GM18951 (cell line): ENCODE data around the gene PIP4K2A.

Source experiments
- POLR2A ChIP-seq: IDR thresholded peaks from 4 replicates; pipeline ENCODE4 v1.6.1; 2011; ENCODE audit warnings: mild to moderate bottlenecking; ENCODE audit not compliant: insufficient read length, insufficient read depth; ENCODE audit errors: extremely low read depth
- in situ Hi-C: fragments of 300-500 bp; cut with MboI; formaldehyde crosslinking; loops from one replicate; pipeline ENCODE4 v1.12.0; 2022; ENCODE audit warnings: low sequenced_read_pairs, mixed read lengths, inconsistent platforms; ENCODE audit not compliant: unreplicated experiment

PIP4K2A gene

DNA sequence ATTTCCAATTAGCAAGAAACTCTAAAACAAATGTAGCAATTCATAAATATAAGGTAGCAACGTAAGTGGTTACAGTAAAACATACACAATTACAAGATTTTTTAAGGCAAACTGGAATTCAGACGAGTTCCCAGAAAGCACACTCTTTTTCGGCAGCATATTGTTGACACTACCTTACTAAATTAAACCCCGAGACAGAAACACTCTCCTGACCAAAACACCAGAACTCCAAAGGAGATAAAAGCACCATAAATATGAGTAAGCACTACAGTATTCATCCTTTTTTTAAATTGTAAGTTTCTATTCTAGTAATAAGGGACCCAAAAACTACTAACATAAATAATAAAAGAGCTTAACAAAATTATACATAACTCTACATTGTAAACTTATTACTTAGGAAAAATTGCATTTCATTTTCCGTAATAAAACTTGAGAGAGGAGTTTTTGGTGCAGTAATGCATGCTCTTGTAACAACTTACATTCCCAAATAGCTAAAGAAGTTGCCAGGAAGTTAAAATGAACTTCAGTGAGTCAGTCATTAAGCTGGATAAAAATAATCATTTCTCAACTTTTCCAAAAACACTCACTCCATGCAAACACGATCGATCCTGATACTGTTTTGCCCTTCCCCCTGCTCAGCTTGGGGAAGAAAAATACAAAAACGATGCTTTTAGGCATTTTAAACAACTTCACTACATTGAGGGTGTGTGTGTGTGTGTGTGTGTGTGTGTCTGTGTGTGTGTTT lies 2.0 kb downstream of the PIP4K2A start:
- in situ Hi-C loops, result no loop called here
- no peak for TF ChIP-seq POLR2A

DNA sequence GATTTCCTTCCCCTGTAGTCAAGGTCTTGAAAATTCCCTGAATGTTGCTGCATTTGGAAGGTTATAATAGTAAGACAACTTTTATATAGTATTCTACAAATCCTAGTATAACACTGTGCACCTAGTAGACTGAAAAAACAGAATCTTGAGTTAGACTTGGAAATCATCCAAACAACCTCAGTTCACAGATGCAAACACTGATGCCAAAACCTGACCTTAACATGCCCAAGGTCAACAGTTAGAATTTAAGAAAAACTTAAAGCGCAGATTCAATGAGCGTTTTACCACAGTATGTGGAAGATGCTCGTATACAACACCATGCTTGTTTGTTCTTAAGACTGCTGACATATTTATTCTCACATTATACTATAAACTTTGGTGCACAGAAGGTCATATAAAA lies 3.0 kb downstream of the PIP4K2A start:
- no peak for TF ChIP-seq POLR2A
- in situ Hi-C loops, result no loop called here

DNA sequence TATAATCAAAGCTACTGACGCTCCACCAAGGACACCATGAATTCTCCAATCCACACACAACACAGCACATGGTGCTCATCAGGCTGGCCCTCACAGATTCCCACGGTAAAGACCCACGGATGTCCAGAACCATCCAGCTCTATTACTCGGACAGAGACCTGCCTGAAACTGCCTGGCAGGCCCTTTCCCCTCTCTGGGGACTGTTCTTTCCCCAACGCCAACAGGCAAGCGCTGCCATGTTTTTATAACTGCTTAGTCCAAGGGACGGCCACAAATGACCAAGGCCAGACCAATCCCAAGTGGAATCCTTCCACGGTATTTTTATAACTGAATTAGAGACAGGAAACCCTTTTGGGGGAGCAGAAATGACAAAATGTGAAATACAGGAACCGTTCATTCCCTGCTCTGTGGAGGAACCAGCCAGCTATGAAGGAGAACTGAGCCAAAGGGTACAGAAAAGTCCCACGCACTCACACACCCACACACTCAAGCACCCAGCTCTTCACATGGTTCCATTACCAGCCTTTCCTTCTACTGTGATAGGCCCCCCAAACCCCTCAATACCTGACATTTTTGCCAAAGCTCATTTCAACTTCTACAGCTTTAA lies 4.1 kb downstream of the PIP4K2A start:
- TF ChIP-seq POLR2A, result no peak
- in situ Hi-C loops, result no loop called here

DNA sequence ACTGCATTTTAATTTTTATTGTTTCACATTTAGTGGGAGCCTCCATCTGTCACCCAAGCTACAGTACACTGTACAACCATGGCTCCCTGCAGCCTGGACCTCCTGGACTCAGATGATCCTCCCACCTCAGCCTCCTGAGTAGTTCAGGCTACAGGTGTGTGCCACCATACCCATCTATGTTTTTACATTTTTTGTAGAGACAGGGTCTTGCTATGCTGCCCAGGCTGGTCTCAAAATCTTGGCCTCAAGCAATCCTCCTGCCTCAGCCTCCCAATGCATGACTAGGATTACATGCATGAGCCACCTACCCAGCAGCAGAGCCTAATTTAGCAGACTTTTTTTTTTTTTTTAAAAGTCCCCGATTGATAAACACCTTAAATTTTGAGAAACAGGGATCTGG lies 5.6 kb downstream of the PIP4K2A start:
- in situ Hi-C loops, result loop anchor here (10.0 kb wide), 1 partner anchor 276 kb away; no protein-coding TSS in a partner anchor
- TF ChIP-seq POLR2A, result no peak

DNA sequence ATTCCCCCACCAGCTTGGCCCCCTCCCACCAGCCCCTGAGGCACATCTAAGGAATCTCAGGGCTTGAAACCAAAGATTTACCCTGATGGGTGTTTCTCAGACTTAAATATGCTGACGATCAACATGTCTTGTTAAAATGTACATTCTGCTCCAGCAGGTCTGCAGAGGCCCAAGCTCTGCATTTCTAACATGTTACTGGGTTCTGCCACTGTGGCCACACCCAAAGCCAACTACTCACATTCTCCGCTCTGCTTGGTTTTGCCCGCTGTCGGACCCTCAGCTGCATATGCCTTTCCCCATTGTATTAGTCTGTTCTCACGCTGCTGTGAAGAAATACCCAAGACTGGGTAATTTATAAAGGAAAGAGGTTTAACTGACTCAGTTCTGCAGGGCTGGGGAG lies 8.9 kb downstream of the PIP4K2A start:
- in situ Hi-C loops, result loop anchor here (10.0 kb wide), 1 partner anchor 279 kb away; no protein-coding TSS in a partner anchor

DNA sequence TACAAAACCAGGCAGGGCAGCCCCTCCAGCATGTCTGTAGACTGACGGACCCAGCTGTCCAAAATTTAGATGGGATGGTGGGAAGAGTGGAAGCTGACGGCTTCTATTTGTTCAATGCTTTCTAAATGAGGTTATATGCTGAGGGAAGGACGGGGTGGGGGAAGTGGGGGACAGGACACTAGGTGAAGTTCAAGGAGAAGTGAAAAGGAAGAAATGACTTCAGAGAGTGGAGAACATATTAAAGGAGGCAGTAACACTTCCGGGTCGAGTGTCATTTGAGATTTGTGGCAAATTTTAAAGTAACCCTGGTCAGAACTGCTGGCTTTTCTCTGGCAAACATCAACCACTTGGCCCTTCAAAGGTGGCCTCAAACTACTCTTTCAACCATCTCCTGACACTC lies 9.4 kb downstream of the PIP4K2A start:
- in situ Hi-C loops, result loop anchor here (10.0 kb wide), 1 partner anchor 280 kb away; no protein-coding TSS in a partner anchor
- TF ChIP-seq POLR2A, result no peak

More for the DNA sequence above, 8.9 kb downstream of the PIP4K2A start:
- no peak for TF ChIP-seq POLR2A

DNA sequence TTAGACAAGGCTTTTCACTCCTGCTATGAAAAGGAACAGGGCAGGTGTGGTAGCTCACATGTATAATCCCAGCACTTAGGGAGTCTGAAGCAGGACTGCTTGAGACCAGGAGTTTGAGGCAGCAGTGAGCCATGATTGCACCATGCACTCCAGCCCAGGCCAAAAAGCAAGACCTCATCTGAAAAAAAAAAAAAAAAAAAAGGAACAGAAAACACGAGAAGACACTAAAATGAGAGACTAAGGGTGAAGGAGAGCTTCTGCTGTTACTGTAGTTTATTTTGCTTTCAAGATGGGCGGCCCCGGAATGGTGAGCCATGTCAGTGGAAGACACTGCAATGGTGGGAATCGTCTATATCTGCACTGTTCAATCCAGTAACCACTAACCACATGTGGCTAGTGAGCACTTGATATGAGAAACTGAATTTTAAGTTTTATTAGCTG lies 9.9 kb downstream of the PIP4K2A start:
- in situ Hi-C loops, result loop anchor here (10.0 kb wide), 1 partner anchor 280 kb away; no protein-coding TSS in a partner anchor
- no peak for TF ChIP-seq POLR2A

DNA sequence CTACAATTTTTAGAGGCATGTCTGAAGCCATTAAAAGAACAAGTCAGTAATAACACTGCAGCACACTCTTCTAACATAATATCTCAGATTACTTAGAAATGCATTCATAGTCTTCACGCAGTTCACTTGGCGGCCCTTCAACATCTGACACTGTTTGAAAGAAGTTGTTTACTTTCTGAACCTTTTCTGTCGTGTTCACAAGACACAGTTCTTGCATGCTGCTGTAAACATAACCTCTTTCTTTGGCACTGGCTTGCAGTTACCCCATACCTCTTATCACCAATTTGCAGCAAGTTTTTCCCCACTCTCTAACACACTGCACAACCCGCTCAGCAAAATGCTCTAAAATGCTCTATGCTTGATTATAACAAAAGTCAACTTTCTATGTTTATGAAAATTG lies 12.0 kb downstream of the PIP4K2A start:
- in situ Hi-C loops, result loop anchor here (10.0 kb wide), 1 partner anchor 282 kb away; no protein-coding TSS in a partner anchor

DNA sequence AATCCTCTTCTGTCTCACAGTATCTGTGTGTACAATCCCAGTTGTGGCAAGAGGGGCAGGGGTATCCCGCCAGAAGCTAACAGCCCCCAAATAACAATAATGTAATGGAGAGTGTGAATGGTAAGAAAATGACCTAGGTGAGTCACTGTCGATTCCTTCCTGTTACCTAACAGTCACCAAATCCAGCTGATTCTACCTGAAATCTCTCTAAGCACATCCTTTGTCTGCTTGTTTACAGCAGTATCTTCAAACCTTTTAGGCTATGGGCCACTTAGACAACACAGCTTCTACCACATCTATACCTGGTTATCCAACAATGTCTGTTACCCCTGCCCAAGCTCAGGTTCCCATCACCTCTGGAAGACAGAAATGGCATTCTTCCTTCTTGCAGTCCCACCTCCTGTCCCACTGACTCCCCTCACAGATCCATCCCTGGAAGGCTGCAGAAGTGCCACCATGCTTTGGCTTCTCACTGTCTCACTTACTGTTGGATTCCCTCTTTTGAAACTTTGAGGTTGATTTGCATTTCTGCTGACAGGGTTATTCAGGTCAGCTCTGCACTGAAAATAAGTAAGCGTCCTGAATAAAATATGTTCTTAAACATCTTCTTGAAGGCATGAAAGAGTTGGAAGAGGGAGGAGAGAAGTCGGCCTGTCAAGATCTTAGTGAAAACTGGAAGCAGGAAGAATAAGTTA lies 13.1 kb downstream of the PIP4K2A start:
- no peak for TF ChIP-seq POLR2A
- in situ Hi-C loops, result loop anchor here (10.0 kb wide), 1 partner anchor 284 kb away; no protein-coding TSS in a partner anchor

More for the DNA sequence above, 12.0 kb downstream of the PIP4K2A start:
- TF ChIP-seq POLR2A, result no peak

DNA sequence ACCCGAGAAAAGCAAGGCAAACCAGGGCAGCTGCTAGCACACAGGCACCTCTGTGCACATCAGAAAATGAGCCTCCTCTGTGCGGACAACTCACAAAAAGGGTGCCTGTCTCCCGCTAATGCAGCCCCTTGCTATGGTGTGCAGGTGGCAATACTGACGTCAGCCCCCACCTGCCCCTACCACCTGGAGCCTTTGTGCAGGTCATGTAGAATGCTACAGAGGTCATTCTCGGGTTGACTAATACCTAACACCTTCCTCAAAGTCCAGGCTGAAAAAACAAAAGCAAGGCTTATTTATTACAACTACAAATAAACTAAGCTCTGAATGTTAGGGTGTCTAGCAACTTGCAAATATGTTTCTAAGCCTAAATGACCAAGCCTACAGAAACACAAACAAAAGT lies 13.9 kb downstream of the PIP4K2A start:
- TF ChIP-seq POLR2A, result no peak
- in situ Hi-C loops, result loop anchor here (10.0 kb wide), 1 partner anchor 284 kb away; no protein-coding TSS in a partner anchor

DNA sequence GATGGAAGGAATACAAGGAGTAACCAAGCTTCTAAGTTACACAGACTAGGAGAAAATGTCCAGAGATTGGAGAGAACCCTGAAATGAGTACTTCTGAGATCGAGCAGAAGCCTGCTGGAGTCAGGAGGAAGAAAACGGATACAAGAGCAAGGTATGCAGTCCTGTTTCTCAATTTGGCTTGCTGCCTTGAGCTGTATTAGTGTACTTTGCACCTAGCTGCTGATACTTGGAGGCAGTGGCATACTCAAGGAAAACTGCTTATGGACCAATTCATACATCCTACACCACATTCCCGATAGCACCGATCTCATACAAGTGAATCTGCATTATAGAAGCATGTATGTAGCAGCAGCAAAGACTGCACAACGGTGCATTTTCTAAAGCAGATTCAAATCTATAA lies 14.4 kb downstream of the PIP4K2A start:
- TF ChIP-seq POLR2A, result no peak
- in situ Hi-C loops, result loop anchor here (10.0 kb wide), 1 partner anchor 285 kb away; no protein-coding TSS in a partner anchor

DNA sequence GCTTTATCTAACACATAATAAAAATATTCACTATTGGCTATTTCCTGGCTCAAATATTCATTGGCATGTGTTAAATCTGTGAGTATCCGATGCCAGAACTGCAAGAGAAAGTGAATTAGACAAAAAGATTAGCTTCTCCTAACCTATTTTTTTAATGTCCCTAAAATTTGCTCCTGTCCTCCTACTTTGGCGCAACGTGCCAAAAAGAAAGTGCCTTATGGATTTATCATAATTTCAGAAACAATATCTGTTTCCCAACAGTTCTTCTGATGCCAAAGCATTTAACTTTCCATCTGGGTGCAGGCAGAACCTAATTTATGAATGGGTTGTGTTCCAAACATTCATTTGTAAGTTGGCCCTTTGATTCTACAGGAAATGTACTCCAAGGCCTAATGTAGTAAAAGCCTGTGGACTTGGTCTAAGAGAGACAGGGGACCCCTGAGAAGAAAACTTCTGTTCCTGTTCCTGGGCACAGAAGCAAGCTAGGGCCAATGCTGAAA lies 15.4 kb downstream of the PIP4K2A start:
- in situ Hi-C loops, result no loop called here
- no peak for TF ChIP-seq POLR2A

DNA sequence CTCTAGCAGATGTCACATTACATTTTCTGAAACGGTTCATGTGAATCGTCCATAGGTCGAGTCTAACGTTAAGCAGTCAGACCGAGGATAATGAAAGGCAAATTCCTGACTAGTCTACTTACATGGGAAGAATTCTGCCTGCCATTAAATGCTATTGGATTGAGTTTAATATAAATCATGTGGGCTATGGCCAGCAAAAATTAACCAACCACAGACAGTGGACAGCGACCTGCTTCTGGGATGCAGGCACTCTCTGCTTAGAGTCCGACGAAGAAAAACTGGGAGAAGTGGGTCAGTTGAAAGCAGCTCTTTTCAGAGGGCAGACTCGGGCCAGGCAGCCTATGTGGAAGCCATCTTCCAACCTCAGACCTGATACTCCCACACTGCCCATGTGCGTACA lies 16.6 kb downstream of the PIP4K2A start:
- in situ Hi-C loops, result no loop called here
- TF ChIP-seq POLR2A, result no peak
